NCI-H345 treated with DMSO at 0.1 percent for 48 hours (cell line): ENCODE data around the gene FAM168B.
A peak's percentile ranks its signal among the peaks of the same experiment; 100 is the strongest.

Experiments
- DNase-seq: peaks from one replicate; lab custom pipeline; 2025; ENCODE audit not compliant: unreplicated experiment; lab: John Stamatoyannopoulos, UW

Gene FAM168B

DNA sequence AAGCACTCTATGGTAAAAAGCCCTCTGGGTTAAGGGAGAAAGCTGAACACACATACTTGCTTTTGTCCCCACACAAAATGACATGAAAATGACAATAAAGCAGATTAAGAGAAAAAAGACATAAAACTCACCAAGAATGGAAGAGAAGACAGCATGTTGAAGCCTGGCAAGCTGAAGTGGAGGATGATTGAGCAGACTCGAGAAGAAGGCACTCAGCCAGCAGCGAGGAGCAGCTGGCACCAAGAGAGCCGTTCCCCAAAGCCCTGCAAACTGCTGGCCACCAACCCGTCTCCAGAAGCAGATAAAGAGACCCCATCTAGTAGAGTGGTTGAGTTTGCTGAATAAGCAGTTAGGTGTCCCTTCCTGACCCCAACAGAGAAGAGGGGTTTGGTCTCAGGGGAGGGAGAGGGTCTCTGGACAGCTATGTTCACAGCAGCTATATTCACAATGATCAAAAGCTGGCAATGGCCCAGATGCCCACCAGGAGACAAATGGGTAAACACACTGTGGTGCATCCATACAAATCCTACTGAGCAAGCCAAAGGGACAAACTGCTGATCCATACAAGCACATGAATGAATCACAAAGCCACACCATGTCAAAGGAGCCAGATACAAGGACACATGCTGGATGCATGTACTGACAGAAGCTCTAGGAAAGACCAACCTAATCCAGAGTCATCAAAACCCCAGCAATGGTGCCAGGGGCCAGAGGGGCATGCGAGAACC, 36.9 kb downstream of the FAM168B start:
- DNase-seq = peak; percentile 84

DNA sequence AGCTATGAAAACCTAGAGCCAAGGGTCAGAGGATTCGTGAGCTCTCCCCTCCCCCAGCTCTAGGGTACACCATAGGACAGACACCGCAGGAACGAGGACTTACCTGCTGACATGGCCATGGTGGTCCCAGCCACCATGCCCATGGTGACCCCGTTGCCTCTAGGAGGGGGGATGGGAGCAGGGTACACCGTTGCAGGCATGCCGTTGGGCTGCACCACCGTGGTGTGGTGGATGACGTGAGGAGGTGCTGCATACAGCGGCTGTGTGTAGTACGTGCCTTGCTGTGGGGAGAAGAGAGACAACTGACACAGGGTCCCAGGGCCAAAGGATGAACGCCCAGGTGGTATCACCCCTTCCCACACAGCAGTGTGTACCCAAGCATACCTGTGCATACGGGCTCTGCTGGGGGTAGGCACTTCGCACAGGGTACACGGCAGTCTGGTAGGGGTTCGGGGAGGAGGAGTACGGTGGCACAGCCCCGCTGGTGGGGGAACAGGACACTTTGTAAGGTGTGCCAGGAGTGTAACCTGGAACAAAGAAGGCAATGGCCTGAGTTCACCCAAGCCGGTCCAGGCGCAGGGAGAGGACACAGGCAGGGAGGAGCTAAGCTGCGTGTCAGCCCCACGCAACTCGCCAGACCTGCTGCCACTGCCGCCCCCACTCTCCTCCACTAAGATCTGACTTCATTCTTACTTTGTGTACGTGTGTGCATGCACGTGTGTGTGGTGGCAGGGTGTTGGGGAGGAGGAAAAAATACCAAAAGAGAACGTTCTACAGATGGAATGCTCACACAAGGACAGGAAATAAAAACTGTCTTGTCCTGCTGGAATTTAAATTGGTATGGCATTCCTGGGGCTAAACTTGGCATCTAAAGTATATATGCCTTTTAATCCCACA, 37.8 kb downstream of the FAM168B start:
- DNase-seq = no peak

DNA sequence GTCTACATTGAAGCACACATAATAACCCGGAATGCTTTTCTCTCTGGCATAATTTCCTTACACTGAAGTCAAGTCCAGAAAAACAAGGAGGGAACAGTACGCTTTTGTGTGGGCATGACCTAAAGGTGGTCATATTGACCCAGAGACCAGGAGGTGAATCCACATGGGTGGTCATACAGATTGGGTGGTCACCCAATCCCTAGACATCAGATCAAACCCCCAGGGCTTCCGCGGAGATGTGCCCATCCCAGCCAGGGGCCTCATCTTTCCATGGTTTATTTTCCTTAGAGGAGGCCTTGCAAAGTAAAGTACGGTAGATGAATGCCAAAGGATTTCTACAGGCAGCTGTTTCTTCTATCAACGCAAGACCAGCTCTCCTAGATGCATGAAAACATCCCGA, 38.8 kb downstream of the FAM168B start:
- DNase-seq = no peak

DNA sequence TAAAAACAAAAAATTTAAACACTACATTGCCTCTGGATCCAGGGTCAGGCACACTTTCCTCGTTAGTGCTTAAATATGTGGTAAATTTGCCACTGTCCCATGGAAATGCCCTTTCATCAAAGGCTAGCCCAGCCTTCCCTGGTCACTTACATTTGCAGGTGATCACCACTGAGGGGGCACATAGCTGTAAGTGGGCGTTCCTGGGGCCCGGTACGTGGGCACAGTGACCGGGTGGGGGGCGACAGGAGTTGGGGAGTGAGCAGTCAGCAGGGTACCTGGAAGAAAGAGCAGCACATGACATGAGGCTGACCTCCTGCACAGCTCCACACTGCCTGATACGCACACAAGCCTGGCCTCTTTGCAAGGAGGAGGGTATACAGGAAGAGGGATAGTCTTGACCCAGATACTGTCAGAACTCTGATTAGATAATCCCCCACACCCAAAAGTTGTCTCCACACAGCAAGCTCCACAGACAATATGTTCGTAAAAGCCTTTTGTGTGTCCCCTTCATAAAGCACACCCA, 40.5 kb downstream of the FAM168B start:
- no peak for DNase-seq

DNA sequence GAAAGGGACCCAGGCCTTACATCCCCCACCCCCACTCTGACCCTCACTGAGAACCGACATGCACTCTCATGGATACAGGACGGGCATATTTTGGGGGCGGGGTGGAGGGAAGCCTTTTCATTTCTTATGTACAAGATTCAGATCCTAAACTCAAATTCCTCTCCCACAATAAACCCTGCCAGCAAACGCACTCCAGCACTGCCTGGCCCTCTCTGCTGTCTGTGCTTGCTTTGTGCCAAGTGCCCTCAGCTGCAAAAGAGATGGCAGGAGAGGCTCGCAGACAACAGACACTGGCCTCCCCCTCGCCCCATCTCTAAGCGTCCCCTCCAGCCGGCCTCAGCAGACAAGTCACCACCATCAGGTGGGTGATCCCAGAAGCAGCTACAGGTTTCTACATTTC, 42.4 kb downstream of the FAM168B start:
- no peak for DNase-seq

DNA sequence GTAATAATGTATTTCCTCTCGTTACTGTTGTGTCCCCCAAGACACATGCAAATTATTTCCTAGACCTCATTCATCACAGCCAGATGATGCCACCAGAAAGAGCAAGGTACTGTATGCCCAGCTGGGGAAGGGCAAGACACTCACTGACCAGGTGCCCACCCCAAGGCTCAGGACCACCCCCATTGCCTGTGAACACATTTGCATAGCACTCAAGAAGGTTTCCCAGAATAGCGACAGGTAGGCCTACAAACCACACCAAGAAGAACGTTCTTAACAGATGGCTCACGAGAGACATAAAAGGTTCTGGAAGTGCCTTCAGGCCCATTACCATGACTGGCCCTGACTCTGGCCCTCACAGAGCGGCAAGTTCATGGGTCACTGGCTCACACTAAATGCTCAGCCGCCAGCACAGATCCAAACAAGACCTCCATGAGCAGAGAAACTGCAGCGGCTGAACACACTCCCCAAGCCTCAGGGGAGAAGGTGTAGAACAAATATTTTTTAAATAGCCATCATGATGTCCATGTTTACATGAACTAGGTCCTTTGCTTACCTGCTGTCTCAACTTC, 44.0 kb downstream of the FAM168B start:
- DNase-seq = no peak

DNA sequence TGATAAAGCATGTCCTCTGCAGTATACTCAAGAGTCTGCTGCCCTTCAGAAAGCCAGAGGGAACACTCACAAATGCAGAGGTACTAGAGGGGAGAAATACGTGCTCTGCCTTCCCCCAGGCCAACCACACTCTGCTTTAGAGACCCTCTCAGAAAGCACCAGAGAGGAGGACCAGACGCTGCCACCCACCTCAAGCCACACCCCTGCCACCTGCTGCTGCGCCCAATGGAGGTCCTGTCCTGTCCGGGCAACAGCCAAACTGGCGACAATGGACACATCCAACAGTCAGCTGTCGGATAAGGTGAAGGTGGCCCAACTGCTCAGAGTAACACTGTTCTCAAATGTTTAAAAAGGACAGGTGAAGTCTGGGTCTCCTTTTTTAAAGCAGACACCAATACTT, 44.6 kb downstream of the FAM168B start:
- DNase-seq = no peak

DNA sequence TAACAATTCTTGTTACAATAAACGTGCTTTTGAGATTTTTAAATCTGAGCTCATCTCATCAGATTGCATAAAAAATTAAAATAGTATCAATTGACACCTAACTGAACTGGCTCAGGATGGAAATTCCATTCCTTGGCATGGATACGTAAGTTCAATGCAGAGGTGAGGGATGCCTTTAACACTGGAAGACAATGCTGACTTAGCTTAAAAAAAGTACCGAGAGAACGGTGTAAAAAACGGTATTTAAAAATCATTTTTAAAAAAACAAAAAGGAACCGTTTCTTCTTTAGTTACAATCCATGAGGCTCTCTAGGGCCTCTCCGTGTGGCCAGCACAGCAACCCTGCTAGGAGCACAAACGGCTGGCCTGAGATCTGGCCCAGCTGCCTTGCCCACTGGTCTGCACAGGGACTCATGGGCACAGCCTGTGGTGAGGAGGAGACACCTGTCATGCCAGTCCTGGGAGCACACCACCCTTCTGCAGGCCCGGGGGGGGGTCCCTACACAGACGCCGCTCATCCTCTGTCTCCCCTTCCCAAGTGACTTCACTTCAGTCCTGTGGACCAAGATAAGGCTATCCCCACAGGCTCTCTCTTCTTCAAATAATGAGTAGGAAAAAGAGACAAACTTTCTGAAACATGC, 45.2 kb downstream of the FAM168B start:
- DNase-seq = no peak

DNA sequence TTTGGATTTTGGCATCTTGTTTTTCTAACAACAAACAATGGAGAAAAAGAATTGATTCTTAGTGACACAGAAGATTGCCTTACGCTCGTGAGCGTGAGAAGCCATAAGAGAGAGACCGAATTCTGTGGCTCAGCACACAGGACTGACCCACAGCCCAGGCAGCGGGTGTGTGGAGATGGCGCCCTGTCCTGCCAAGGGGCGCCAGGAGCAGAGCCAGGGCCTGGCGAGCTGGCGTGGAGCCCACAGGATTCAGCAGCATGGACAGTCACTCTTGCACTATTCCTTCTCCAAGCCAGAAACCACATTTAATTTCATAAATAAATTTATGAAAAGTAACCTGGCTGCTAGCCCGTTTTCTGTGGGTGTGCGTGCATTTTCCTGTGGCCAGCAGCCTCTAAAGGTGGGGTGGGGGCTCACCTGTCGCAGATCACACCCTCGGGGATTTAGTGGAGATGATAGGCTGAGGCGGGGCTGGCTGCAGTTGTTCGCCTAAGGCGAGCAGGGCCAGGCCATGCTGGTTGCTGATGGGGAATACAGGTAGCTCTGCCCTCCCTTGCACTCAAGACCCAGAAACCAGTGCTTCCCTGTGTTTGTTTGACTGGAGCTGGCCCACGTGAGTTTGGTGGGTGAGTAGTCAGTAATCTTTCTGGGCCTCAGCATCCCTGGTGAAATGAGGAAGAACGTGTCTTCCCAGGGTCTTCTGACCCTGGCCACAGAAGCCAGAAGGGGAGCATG, 46.2 kb downstream of the FAM168B start:
- no peak for DNase-seq

DNA sequence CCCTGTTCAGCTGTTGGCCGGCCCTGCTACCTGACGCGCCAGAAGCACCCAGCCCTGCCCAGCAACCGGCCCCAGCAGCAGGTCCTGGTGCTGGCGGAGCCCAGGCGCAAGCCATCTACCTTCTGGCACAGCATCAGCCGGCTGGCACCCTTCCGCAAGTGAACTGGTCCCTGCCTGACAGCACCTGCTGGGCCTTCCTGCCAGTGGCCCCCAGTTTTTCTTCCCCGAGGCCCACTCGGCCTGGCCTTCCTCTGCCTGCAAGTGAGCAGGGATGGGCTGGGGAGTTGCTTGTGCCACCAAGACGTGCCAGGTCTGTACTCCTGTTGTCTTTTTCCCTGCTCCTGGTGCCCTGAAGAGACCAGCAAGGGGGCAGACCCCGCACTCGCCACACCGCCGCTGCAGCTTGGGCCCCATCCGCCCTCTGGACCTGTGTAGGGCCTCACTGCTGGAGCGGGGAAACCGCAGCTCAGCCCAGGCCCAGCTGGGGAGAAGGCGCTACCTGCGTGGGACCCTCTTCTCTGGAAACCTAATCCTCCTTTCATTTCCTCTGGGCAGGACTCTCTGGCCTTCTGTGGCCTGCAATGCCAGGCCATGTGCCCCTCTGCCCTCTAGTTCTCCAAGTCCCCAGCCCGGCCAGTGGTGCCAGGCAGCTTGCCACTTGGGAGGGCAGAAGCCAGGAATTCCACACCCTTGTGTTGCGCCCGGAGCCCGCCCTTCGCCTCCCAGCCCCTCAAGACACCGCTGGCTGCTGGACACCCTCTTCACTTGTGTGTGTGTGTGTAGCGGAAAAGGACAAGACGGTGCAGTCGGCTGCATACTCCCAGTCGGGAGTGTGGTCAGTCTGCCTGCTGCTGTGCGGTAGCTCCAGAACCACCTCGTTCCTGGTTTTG, 47.0 kb downstream of the FAM168B start:
- DNase-seq = no peak

DNA sequence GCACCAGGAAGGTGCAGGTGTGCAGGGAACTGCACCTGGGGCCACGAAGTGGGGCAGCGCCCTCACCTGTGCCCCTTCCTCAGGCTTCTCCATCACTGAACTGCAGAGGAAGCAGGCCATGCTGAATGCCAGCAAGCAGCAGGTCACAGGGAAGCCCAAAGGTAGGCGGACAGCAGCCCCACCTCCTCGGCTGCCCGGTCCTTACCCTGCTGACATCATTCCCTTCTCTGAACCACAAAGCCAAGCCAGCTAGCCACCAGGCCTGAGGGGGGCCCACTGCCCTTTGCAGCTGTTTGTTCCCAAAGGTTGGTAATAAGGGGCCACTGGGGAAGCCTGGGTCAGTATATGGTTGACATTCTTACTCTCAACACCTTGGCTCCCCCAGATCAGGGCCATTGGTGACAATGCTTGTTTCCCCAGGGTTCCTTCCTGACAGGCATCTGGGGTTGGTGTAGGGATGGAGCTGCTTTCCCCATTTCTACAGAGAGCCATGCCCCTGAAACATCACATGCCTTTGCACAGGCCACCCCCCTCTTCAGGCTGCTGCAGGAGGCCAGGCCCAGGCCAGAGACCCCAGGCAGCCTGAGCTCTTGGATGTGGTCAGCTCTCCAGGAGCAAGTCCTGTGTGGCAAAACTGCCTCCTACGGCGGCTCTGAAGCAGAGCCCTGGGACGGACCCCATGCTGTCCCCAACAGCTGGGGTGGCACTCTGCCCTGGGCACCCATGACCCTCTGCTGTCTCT, 47.8 kb downstream of the FAM168B start:
- DNase-seq = no peak

DNA sequence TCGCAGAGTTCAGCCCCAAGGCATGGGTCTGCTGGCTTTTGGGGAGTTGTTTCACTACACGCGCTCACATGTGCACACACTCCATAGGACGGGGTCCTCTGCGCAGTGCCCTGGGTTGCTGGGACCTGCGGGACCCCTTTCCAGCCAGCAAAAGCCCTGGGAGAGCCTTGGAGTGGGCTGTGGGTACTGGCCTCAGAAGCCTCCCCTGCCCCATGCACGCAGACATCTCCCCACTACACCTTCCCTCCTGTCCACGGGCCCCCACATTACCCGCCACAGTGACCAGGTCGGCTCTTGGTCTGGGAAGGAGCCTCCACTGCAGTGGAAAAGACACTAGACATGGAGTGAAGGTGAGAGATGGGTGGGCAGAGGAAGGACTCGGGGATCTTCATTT, 48.5 kb downstream of the FAM168B start:
- no peak for DNase-seq

DNA sequence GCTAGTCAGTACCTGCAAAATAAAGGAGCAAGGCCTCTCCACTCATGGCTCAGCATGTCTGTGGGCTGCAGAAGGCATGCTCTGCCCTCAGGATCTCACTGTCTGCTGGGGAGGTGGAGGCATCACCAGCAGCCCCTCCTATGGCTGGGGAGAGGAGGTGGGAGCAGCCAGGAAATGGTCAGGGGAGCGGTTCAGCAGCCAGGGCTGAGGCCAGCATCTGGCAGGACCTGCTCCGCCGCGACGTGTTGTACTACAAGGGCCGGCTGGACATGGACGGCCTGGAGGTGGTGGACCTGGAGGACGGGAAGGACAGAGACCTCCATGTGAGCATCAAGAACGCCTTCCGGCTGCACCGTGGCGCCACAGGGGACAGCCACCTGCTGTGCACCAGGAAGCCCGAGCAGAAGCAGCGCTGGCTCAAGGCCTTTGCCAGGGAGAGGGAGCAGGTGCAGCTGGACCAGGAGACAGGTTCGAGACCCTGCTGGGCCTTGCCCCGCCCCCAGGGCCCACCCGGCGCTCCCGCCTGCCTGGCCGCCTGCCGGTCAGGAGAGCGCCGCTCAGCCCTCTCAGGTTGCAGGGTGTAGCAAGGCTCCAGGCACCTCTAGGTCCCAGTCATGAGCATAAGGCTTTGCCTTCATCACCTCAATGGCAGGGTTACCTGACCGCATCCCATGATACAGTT, 49.0 kb downstream of the FAM168B start:
- DNase-seq = no peak

DNA sequence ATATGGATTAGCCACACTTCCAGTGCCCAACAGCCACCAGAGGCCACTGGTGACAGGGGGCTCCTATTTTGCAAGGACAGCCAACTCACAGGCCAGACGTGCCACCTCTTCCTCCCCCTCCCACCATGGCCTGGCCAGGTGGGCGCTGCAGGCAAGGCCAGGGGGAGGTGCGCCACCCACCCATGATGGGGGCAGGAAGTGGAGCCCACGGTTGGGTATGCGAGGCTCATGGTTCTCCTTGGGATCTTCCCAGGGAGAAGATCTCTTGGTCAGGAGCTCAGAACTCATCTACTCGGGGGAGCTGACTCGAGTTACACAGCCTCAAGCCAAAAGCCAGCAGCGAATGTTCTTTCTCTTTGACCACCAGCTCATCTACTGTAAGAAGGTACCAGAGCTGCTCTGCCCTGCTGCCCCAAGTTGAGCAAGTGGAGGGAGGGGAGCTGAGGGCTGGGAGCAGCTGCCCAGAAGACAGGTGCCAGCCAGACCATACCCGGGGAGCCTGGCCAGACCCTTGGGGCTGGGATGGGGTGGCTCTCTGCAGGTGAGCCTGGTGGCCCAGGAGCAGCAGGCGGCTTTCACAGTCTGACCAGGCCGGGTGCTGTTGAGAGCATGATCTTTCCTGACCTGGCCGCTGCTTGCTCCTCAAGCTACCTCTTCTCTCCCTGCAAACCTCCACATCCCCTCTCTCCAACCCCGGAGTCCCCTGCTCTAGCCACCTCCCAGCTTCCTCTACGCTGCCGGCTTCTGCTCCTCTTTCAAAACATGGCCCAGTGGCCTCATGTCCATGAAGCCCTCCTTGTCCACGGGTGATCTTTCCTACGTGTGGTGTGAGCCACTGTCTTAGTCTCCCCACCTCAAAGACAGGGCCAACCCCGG, 49.8 kb downstream of the FAM168B start:
- no peak for DNase-seq

DNA sequence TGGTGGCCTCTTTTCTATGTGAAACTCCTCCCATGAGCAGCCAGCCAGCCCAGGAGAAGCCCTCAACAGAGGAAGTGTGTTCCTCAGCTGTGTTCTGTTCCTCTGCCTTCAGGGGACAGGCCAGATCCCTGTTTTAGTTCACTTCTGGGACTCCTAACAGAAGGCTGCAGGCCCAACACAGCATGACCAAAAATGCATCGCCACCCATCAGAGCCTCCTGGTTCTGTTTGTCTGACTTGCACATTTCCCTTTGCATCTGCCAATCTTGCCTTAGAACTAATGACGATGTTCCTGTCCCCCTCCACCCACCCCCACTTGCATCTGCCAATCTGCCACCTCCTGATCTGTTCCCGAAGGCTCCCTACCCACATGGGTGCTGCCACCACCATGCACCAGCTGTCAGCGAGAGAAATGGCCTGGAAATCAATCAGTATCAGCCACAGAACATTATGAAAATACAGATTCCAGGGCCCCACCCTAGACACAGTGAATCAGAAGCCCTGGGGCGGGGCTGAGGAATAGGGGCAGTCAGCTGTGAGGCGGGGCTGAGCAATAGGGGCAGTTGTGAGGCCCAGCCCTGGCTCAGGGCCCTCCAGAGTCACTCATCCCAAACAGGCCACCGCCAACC, 51.0 kb downstream of the FAM168B start:
- no peak for DNase-seq

DNA sequence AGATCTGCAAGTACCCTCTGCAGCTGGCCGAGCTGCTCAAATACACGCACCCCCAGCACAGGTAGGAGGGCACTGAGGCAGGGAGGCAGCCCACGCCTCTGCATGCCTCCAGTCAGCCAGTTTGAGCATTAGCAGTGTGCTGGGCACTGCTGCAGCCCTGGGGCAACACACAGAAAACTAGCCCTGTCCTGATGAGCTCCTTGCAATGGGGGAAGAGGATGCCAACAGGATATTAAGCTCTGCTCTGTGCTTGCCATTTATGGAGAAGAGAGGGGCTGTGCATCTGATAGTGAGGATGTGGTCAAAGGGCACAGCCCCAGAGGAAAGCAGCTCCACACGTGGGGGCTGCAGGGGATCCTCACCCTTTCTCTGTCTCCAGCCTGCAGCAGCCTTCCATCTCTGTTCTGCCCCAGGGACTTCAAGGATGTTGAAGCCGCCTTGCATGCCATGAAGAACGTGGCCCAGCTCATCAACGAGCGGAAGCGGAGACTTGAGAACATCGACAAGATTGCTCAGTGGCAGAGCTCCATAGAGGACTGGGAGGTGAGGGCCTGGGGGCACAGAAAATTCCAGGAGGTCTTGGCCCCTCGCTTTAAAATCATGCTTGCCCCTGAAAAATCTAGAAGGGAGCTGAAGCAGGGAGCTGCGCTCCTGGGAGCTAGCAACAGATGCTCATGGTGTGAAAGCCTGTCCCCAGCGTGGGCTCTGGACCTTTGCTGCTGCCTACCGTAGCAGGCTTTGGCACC, 51.7 kb downstream of the FAM168B start:
- DNase-seq = no peak
